Lung (tissue), 12 donors: Measurements from ENCODE around the gene ZFP92. TPM values are rescaled to one million over a fixed set of nuclear protein-coding genes. Genes with fewer than 3 reads are reported as not detected.

Experiments
- ATAC-seq: fragments of 200-7000 bp; cut with Tn5 transposase; one replicate; pipeline ENCODE4 v1.9.1; 2020; ENCODE audit warnings: moderate number of reproducible peaks; ENCODE audit not compliant: insufficient read depth, low FRiP score
- DNase-seq, 3 donors: peaks; one replicate each; pipeline ENCODE4 v3.0.0-alpha.2; 2013 to 2017
- H3K27ac ChIP-seq, 2 donors: one replicate each; pipeline ENCODE4 v1.5.1; 2013; ENCODE audit warnings: mild to moderate bottlenecking in 2 of 2, moderate library complexity in 2 of 2, control low read depth in 1 of 2, inconsistent platforms in 1 of 2, low read depth in 1 of 2, low read length in 1 of 2
- H3K27me3 ChIP-seq, 3 donors: one replicate each; pipeline ENCODE4 v1.5.1; 2013; ENCODE audit warnings: low read length in 2 of 3; ENCODE audit not compliant: control insufficient read depth in 3 of 3, insufficient read depth in 3 of 3
- H3K36me3 ChIP-seq, 4 donors: one replicate each; pipeline ENCODE4 v1.5.1; 2013; ENCODE audit warnings: low read length in 4 of 4, mild to moderate bottlenecking in 1 of 4, moderate library complexity in 1 of 4; ENCODE audit not compliant: control insufficient read depth in 4 of 4, insufficient read depth in 4 of 4
- H3K4me1 ChIP-seq, 5 donors: one replicate each; pipeline ENCODE4 v1.5.1; 2013; ENCODE audit warnings: low read length in 5 of 5, mild to moderate bottlenecking in 2 of 5, moderate library complexity in 1 of 5; ENCODE audit not compliant: control insufficient read depth in 5 of 5, insufficient read depth in 5 of 5
- H3K4me3 ChIP-seq: one replicate; pipeline ENCODE4 v1.5.1; 2013; ENCODE audit warnings: mild to moderate bottlenecking, control low read depth, moderate library complexity
- H3K9ac ChIP-seq, 2 donors: one replicate each; pipeline ENCODE4 v1.5.1; 2013; ENCODE audit warnings: low read length in 2 of 2, control low read depth in 1 of 2; ENCODE audit not compliant: insufficient read depth in 1 of 2
- H3K9me3 ChIP-seq, 4 donors: one replicate each; pipeline ENCODE4 v1.5.1; 2013; ENCODE audit warnings: low read length in 3 of 4, mild to moderate bottlenecking in 1 of 4, moderate library complexity in 1 of 4; ENCODE audit not compliant: control insufficient read depth in 4 of 4, insufficient read depth in 3 of 4
- WGBS, 2 donors: extraction: QIAGEN DNeasy Blood & Tissue Kit; methylation state at CpG; one replicate each; pipeline ENCODE4 v1.1.7; 2013; 5-methylcytosine and 5-hydroxymethylcytosine counted together
- polyA plus RNA-seq, 2 donors: library from polyadenylated mRNA; stranded (reverse); fragments of 200-250 nt; gene quantifications; one replicate each; pipeline ENCODE4 v1.2.1, GENCODE V29; 2013
- total RNA-seq, 2 donors: library from RNA; depleted of rRNA in 1 of 2; stranded (reverse); fragments of >200 nt in 1 of 2; gene quantifications; one replicate each; pipeline ENCODE4 v1.2.1, GENCODE V29; 2014 to 2021
- TF ChIP-seq, protein P1 (sequence below): IDR thresholded peaks from 2 replicates; pipeline ENCODE4 v1.5.1; 2012; ENCODE audit warnings: mild to moderate bottlenecking; ENCODE audit errors: control extremely low read depth, extremely low read depth
- donor health status: control.
- donor health status: control.
- donor health status: Bipolar disorder and iron deficiency.
- donor health status: healthy.
- donor health status: DM: yes; HTN: yes; CAD: no.

Gene ZFP92
- total and polyA plus RNA-seq, 4 donors = 0.69 to 3.6 (median 1.5) TPM

DNA sequence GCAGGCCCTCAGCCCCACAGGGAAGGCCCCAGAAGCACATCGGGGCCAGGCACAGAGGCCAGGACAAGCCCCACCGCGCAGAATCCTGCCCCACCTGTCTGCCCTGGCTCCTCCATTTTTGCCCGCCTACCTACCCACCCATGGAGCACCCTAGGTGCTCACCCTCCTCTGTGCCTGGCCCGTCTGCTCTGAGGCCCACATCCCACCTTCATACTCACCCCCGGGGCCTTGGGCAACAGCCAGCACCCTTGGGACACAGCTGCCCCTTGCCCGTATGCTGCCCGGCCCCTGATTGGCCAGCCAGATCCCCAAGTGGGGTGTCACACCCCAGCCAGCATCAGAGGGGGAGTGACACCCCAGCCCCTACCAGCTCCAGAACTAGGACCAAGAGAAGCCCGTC, 45.4 kb downstream of the ZFP92 start:
- Histone ChIP-seq H3K4me3 (no peak overlapping the region), H3K27ac (no peak overlapping the region), H3K4me1 (no peaks in the 10 kb centered on the region), H3K9ac (no peak overlapping the region), H3K36me3 (peaks cover 0 to 4% (median 0%) of the 10 kb centered on the region in 4 donors), H3K27me3 (no peaks in the 10 kb centered on the region), H3K9me3 (peaks cover 0 to 1% (median 0%) of the 10 kb centered on the region in 4 donors)
- DNase-seq = no peak
- WGBS, 2 donors = 93 to 95% methylated on average over 3 to 9 of the region's 9 CpGs
- no peak for ATAC-seq
- TF ChIP-seq, protein P1, sequence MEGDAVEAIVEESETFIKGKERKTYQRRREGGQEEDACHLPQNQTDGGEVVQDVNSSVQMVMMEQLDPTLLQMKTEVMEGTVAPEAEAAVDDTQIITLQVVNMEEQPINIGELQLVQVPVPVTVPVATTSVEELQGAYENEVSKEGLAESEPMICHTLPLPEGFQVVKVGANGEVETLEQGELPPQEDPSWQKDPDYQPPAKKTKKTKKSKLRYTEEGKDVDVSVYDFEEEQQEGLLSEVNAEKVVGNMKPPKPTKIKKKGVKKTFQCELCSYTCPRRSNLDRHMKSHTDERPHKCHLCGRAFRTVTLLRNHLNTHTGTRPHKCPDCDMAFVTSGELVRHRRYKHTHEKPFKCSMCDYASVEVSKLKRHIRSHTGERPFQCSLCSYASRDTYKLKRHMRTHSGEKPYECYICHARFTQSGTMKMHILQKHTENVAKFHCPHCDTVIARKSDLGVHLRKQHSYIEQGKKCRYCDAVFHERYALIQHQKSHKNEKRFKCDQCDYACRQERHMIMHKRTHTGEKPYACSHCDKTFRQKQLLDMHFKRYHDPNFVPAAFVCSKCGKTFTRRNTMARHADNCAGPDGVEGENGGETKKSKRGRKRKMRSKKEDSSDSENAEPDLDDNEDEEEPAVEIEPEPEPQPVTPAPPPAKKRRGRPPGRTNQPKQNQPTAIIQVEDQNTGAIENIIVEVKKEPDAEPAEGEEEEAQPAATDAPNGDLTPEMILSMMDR = no peak

DNA sequence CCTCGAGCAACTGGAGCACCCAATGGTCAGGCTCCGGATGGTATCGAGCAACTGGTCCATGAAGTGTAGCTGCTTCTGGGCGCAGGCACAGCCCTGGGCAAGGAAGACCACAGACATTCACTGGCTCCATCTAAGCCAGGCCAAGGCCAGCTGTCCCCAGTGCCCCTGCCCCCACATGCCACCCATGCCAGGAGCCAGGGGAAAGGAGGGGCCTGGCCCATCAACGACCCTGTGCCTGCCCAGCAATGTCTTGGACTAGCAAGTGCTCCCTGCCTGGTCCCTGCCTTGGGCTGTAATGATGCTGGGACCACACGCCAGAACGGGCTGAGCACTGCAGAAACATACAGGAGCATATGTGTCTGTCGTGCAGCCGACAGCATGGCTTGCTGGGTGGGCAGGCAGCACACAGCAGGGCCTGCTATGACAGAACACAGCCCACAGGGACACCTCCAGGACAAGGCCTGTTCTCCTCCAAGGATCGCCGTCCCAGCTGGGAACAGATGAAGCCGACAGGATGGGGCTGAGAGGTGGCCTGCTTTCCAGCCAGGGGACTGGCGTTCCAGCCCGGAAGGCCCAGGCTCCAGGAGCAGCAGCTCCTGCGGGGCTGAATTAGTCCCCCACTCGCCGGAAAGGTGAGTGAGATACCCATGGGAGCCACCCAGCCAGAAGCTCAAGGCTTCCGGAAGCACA, 46.0 kb downstream of the ZFP92 start:
- Histone ChIP-seq H3K27ac (no peak overlapping the region), H3K36me3 (peaks cover 0 to 4% (median 0%) of the 10 kb centered on the region in 4 donors), H3K9me3 (peaks cover 0 to 2% (median 0%) of the 10 kb centered on the region in 4 donors), H3K27me3 (no peaks in the 10 kb centered on the region), H3K4me1 (no peaks in the 10 kb centered on the region), H3K9ac (no peak overlapping the region), H3K4me3 (no peak overlapping the region)
- ATAC-seq (no peak), DNase-seq (no peak)
- TF ChIP-seq, protein P1 = no peak
- WGBS, 2 donors = 88 to 95% methylated on average over 13 to 18 of the region's 18 CpGs

DNA sequence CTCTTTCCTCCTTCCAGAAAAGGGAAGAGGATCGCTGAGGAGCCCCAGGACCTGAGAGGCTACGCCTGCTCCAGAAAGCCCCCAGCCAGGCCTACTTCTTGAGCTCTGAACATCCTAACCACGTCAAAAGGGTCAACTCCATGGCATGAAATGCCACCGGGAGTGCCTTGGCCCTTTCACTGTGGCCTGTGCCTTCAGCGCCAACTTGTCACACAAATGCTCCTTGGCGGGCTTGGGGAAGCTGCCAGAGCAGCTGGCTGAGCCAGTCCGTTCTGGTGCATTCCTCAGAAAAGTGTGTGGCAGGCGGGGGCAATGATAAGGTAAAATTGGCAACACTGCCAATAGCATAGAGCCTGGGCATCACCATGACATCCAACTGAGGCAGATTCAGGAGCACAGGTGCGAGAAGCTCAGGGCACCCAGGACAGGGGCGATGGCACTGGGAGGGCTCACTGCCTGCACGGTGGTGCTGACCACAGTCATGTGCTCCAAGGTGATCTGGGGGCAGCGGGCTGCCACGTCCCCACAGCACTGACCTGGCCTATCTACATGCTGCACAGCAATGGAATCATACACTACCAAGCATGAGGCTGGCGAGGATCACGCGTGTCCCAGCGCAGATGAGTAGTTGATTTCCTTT, 46.7 kb downstream of the ZFP92 start:
- no peak for ATAC-seq
- no peaks in the 10 kb centered on the region for H3K4me1 ChIP-seq
- H3K9ac ChIP-seq = no peak overlapping the region
- peaks cover 0 to 6% (median 0%) of the 10 kb centered on the region in 4 donors for H3K36me3 ChIP-seq
- TF ChIP-seq, protein P1 = no peak
- H3K9me3 ChIP-seq = peaks cover 0 to 4% (median 0%) of the 10 kb centered on the region in 4 donors
- DNase-seq = no peak
- 88 to 94% methylated on average over 14 to 17 of the region's 17 CpGs for WGBS, 2 donors
- H3K4me3 ChIP-seq = no peak overlapping the region
- no peaks in the 10 kb centered on the region for H3K27me3 ChIP-seq
- no peak overlapping the region for H3K27ac ChIP-seq
